ENCODE results near the gene MAD1L1. TPM values are rescaled to one million over a fixed set of nuclear protein-coding genes. Genes with fewer than 3 reads are reported as not detected.

The MAD1L1 gene
- total and polyA plus RNA-seq, 2 of the 13 experiments (the other 11 are each of a cell fraction or from before 2014, with no cell fraction given) = 17.4 to 64.7 TPM

GRCh38 chr7:1975179-1975578, 257.6 kb downstream of the MAD1L1 start:
- no peaks in the 10 kb centered on the region for H3K4me1 ChIP-seq (ENCODE audit: insufficient read depth, low read length)
- ChIA-PET POLR2A (no interaction called here), CTCF (ENCODE audit: low intra/inter-chr PET ratio, low total read pairs) (no interaction called here)
- H3K4me3 ChIP-seq (replicated peaks in 1 of 3; ENCODE audit: insufficient read depth in 1 of 3, low read depth in 2 of 3, low read length in 3 of 3) = no peak overlapping the region
- no TSS peak for BruUV-seq (replicated peaks)
- intact Hi-C loops (cut with micrococcal nuclease; ENCODE audit: unreplicated experiment) = no loop called here
- peaks cover 5 to 22% of the 10 kb centered on the region in 2 experiments; a peak in 3 of 5 replicates for H3K36me3 ChIP-seq (replicated peaks in 1 of 2; ENCODE audit: control insufficient read depth in 1 of 2, insufficient read depth in 2 of 2, low read length in 2 of 2)
- no peak overlapping the region for H2AFZ ChIP-seq (ENCODE audit: low read length)
- no peak overlapping the region for H3K9ac ChIP-seq (ENCODE audit: insufficient read depth, low read depth, low read length)
- no peak for FAIRE-seq
- no peak overlapping the region for H3K4me2 ChIP-seq (ENCODE audit: low read depth, low read length)
- no peaks in the 10 kb centered on the region for H3K9me3 ChIP-seq (ENCODE audit: low read length)
- no peak for ATAC-seq
- no peaks in the 10 kb centered on the region for H3K79me2 ChIP-seq (ENCODE audit: insufficient read depth, low read length)
- in situ Hi-C loops (cut with HindIII; ENCODE audit: extremely low pct_ligation_motif_present, low pct_unique_long_range_greater_than_20kb) = no loop called here
- DNase-seq (ENCODE audit: low spot score) = no peak
- no peaks in the 10 kb centered on the region for H4K20me1 ChIP-seq (ENCODE audit: insufficient read depth, low read length)
- WGBS (ENCODE audit: low lambda C conversion rate) = 91% methylated on average over 5 of the region's 7 CpGs
- H3K27me3 ChIP-seq (ENCODE audit: control insufficient read depth in 1 of 2, insufficient read depth in 2 of 2, low read length in 2 of 2) = no peaks in the 10 kb centered on the region
- no peak overlapping the region for H3K27ac ChIP-seq (ENCODE audit: extremely low read length, insufficient read depth, low read length)
- TF ChIP-seq NAIF1 (CRISPR knock-in tag; IDR thresholded peaks at IDR 0.05; ENCODE audit: borderline replicate concordance) (no peak), MED8 (CRISPR knock-in tag; IDR thresholded peaks at IDR 0.05; ENCODE audit: insufficient replicate concordance) (no peak), ZNF556 (CRISPR knock-in tag; IDR thresholded peaks at IDR 0.05; ENCODE audit: borderline replicate concordance) (no peak), SMARCE1 (IDR thresholded peaks at IDR 0.05; ENCODE audit: borderline replicate concordance) (no peak), ZBTB46 (CRISPR knock-in tag; IDR thresholded peaks at IDR 0.05; ENCODE audit: borderline replicate concordance) (no peak), ZBTB3 (CRISPR knock-in tag; IDR thresholded peaks at IDR 0.05; ENCODE audit: borderline replicate concordance, low read depth) (no peak), STAT6 (CRISPR knock-in tag; IDR thresholded peaks at IDR 0.05; ENCODE audit: borderline replicate concordance) (no peak), ZNF142 (CRISPR knock-in tag; IDR thresholded peaks at IDR 0.05) (no peak), CTCF (CRISPR knock-in tag; IDR thresholded peaks at IDR 0.05) (no peak)

All from HepG2 (cell line).